Peyer's patch (tissue), 4 donors: ENCODE measurements around the gene ABHD12. TPM values are rescaled to one million over a fixed set of nuclear protein-coding genes. Genes with fewer than 3 reads are reported as not detected.

Experiments used
- DNase-seq, 3 donors: peaks; one replicate each; pipeline ENCODE4 v3.0.0-alpha.2; 2017 to 2019
- H3K27ac ChIP-seq, 4 donors: fragments of 200-600 bp; sonication (generic); one replicate each; pipeline ENCODE4 v1.5.1; 2016 to 2019
- H3K27me3 ChIP-seq, 2 donors: fragments of 200-600 bp; sonication (generic); one replicate each; pipeline ENCODE4 v1.5.1; 2019
- H3K36me3 ChIP-seq, 3 donors: fragments of 200-600 bp; sonication (generic); one replicate each; pipeline ENCODE4 v1.5.1; 2016 to 2019
- H3K4me1 ChIP-seq, 4 donors: fragments of 200-600 bp; sonication (generic); one replicate each; pipeline ENCODE4 v1.5.1; 2016 to 2019
- H3K4me3 ChIP-seq, 4 donors: fragments of 200-600 bp; sonication (generic); 1 replicate in 3 of 4; 2 replicates in 1 of 4; pipeline ENCODE4 v1.5.1; 2016 to 2019; ENCODE audit warnings: mild to moderate bottlenecking in 1 of 4
- H3K9me3 ChIP-seq, 4 donors: fragments of 200-600 bp; sonication (generic); one replicate each; pipeline ENCODE4 v1.5.1; 2016 to 2019; ENCODE audit warnings: mild to moderate bottlenecking in 1 of 4
- CTCF ChIP-seq, 6 experiments: fragments of 450-650 bp in 4 of 6; fragments of 200-600 bp in 2 of 6; sonication (generic) in 1 of 6; IDR thresholded peaks; one replicate each; pipeline ENCODE4 v1.5.1; 2017 to 2019; ENCODE audit warnings: antibody characterized with exemption in 6 of 6, mild to moderate bottlenecking in 3 of 6, moderate library complexity in 1 of 6
- POLR2A ChIP-seq, 2 donors: fragments of 450-650 bp; IDR thresholded peaks; one replicate each; pipeline ENCODE4 v1.5.1; 2017; ENCODE audit warnings: antibody characterized with exemption in 2 of 2, mild to moderate bottlenecking in 2 of 2, moderate library complexity in 2 of 2
- total RNA-seq, 4 donors: library from RNA; depleted of rRNA; stranded (reverse); fragments of >200 nt; gene quantifications; one replicate each; pipeline ENCODE4 v1.1.0, GENCODE V29; 2016

Gene ABHD12
- total RNA-seq, 4 donors from 2014 or later = 46.2 to 95.4 (median 73.5) TPM

DNA sequence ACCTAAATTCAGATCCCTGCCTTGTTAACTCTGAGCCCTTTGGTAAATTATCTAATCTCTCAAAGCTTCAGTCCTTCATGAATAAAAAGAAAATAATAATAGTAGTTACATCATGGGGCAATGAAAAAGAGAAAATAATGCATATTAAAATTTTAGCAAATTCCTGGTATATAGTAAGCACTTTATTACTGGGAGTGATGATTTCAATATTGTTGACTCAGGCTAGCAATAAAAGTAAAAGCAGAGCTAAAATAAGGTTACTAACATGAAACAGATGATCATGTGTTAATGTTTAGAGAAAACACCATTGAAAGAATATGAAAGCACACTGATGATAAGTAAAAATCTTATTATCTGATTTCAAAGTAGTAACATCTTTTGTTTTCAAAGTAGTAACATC is 30.5 kb upstream of the ABHD12 start:
- no peak for TF ChIP-seq CTCF (IDR thresholded peaks at IDR 0.05)
- no peak for TF ChIP-seq POLR2A (IDR thresholded peaks at IDR 0.05)
- no peaks in the 10 kb centered on the region for H3K27me3 ChIP-seq
- H3K4me3 ChIP-seq = no peak overlapping the region
- no peak overlapping the region for H3K27ac ChIP-seq
- H3K4me1 ChIP-seq = no peaks in the 10 kb centered on the region
- DNase-seq = no peak
- no peaks in the 10 kb centered on the region for H3K9me3 ChIP-seq
- no peaks in the 10 kb centered on the region for H3K36me3 ChIP-seq

GRCh38 chr20:25418776-25419175 is 28.1 kb upstream of the ABHD12 start:
- H3K4me1 ChIP-seq = no peaks in the 10 kb centered on the region
- no peak overlapping the region for H3K27ac ChIP-seq
- no peak overlapping the region for H3K4me3 ChIP-seq
- TF ChIP-seq POLR2A (IDR thresholded peaks at IDR 0.05) (no peak), CTCF (IDR thresholded peaks at IDR 0.05) (no peak)
- no peaks in the 10 kb centered on the region for H3K9me3 ChIP-seq
- no peaks in the 10 kb centered on the region for H3K36me3 ChIP-seq
- no peak for DNase-seq
- no peaks in the 10 kb centered on the region for H3K27me3 ChIP-seq

DNA sequence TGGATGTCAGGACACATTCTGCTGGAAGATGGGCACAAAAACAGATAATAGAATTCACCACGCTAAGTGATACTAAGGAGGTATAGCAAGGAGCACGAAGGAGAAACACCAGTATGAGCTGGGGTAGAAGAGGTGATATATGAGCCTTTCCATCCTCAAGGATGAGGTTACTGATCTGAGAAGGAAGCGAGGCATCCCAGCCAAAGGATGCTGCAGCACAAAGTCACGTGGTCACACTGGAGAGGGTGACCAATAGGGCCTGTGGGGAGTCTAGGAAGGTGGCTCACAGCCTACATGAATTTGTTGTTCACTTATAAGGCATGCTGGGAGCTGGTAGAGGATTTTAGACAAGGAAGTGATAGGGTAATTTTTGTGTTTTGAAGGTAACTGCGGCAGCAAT is 18.3 kb upstream of the ABHD12 start:
- Histone ChIP-seq H3K36me3 (no peaks in the 10 kb centered on the region), H3K27me3 (no peaks in the 10 kb centered on the region), H3K9me3 (no peaks in the 10 kb centered on the region), H3K4me3 (no peak overlapping the region), H3K27ac (no peak overlapping the region), H3K4me1 (peaks cover 0 to 12% (median 3%) of the 10 kb centered on the region in 4 donors)
- no peak for DNase-seq
- TF ChIP-seq POLR2A (IDR thresholded peaks at IDR 0.05) (no peak), CTCF (IDR thresholded peaks at IDR 0.05) (no peak)

DNA sequence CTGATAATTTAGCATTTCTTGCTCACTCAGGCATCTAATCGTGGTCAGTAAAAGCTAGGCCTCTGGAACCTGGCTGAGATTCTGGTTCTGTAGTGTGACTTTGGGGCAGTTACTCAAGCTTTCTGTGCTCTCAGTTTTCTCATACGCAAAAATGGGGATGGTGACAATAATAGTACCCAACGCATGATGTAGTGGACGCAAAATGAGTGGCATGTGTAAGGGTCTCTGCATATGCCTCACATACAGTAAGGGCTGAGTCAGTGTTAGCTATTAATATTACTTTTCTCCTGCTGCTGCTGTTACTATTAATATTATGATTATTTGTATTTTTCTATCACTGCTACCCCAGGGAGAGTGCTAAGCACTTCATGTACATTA is 17.5 kb upstream of the ABHD12 start:
- Histone ChIP-seq H3K36me3 (no peaks in the 10 kb centered on the region), H3K27ac (peak overlapping the region in 1 of 4 donors; percentile 3)
- TF ChIP-seq POLR2A (IDR thresholded peaks at IDR 0.05) (no peak), CTCF (IDR thresholded peaks at IDR 0.05) (no peak)

DNA sequence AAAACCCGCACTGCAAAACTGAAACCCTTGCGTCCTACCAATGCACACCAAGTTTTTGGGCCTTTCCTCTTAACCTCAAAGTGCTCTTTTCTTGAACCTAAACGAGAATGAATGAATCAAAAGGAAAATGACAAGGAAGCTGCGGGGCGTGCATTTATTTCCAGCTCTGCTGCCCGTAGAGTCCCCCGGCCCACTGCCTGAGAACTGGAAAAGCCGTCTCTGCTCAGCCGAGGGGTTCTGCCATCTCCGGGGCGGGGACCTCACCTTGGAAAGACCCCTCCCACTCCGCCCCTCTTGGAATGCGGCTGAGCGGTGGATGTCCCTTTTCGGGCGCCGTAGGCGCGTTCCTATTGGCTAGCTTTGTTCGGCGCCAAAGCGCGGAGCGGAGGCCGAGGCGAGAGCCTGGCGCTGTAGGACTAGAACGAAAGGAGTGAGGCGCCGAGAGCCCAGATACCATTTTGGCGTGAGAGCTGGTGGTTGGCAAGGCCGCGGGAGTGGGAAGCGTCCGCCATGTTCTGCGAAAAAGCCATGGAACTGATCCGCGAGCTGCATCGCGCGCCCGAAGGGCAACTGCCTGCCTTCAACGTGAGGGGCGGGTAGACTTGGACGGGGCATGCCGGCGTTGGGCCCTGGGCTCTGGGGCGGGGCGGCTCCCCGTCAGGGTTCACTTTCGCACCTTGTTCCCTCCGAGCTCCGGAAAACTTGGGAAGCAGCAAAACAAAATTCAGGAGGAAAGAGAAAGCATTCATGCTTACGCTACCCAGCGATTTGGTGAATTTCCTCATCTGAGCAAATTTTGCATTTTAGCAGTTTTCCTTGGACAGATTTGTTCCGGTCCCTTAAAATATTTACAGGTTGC is 16.9 kb upstream of the ABHD12 start, which contains the start of gene GINS1:
TSS of gene GINS1 (plus strand) at position 363 of the 859 bp plus-strand sequence. CDS start at position 511, 148 bp downstream.
- Histone ChIP-seq H3K9me3 (peaks cover 0 to 9% (median 1%) of the 10 kb centered on the region in 4 donors), H3K27ac (peak within 1 kb of the TSS; percentile 3 to 58 (median 46)), H3K4me3 (peak within 1 kb of the TSS; percentile 43 to 74 (median 69)), H3K4me1 (peaks cover 0 to 12% (median 3%) of the 10 kb centered on the region in 4 donors), H3K36me3 (no peaks in the 10 kb centered on the region), H3K27me3 (no peaks in the 10 kb centered on the region)
- DNase-seq = peak; percentile 64 to 89 (median 88)
- TF ChIP-seq POLR2A (IDR thresholded peaks at IDR 0.05) (peak in 1 of 2 donors; percentile 8), CTCF (IDR thresholded peaks at IDR 0.05) (no peak)

More for the DNA sequence above, 17.5 kb upstream of the ABHD12 start:
- Histone ChIP-seq H3K4me1 (peaks cover 0 to 12% (median 3%) of the 10 kb centered on the region in 4 donors), H3K4me3 (peak overlapping the region; percentile 43 to 74 (median 69)), H3K27me3 (no peaks in the 10 kb centered on the region), H3K9me3 (peaks cover 0 to 3% (median 0%) of the 10 kb centered on the region in 4 donors)
- DNase-seq = no peak
